ENCODE data around the gene CDK9. TPM values are rescaled to one million over a fixed set of nuclear protein-coding genes. Genes with fewer than 3 reads are reported as not detected.

Gene CDK9
- total RNA-seq, 1 donor from 2014 or later, result 33.4 TPM

- Histone ChIP-seq H3K4me1 (ENCODE audit: control insufficient read depth in 3 of 3, insufficient read depth in 3 of 3, low read length in 3 of 3) (peaks cover 20 to 32% (median 27%) of the 10 kb centered on the region in 3 donors), H3K4me3 (ENCODE audit: low read length in 3 of 3) (peak overlapping the region in 2 of 3 donors; percentile 31 to 49), H3K36me3 (ENCODE audit: control insufficient read depth in 3 of 3, insufficient read depth in 3 of 3, low read length in 3 of 3) (no peaks in the 10 kb centered on the region), H3K27ac (ENCODE audit: low read depth, low read length) (peak overlapping the region; percentile 72), H3K27me3 (ENCODE audit: control insufficient read depth in 3 of 3, insufficient read depth in 3 of 3, low read length in 3 of 3) (peaks cover 5 to 7% (median 6%) of the 10 kb centered on the region in 3 donors), H3K9me3 (ENCODE audit: control insufficient read depth in 3 of 3, low read length in 3 of 3) (no peaks in the 10 kb centered on the region), H3K9ac (ENCODE audit: low read depth in 1 of 3, low read length in 3 of 3) (peak overlapping the region in 1 of 3 donors; percentile 33)
These were observed 24.3 kb upstream of the CDK9 start for GRCh38 chr9:127761491-127761956.

GRCh38 chr9:127762111-127762676 is 23.6 kb upstream of the CDK9 start:
- peaks cover 26 to 37% (median 32%) of the 10 kb centered on the region in 3 donors for H3K4me1 ChIP-seq (ENCODE audit: control insufficient read depth in 3 of 3, insufficient read depth in 3 of 3, low read length in 3 of 3)
- H3K36me3 ChIP-seq (ENCODE audit: control insufficient read depth in 3 of 3, insufficient read depth in 3 of 3, low read length in 3 of 3), result no peaks in the 10 kb centered on the region
- no peaks in the 10 kb centered on the region for H3K9me3 ChIP-seq (ENCODE audit: control insufficient read depth in 3 of 3, low read length in 3 of 3)
- H3K27ac ChIP-seq (ENCODE audit: low read depth, low read length), result peak overlapping the region; percentile 72
- H3K9ac ChIP-seq (ENCODE audit: low read depth in 1 of 3, low read length in 3 of 3), result peak overlapping the region; percentile 10 to 40 (median 23)
- peaks cover 5 to 7% (median 6%) of the 10 kb centered on the region in 3 donors for H3K27me3 ChIP-seq (ENCODE audit: control insufficient read depth in 3 of 3, insufficient read depth in 3 of 3, low read length in 3 of 3)
- peak overlapping the region in 1 of 3 donors; percentile 22 for H3K4me3 ChIP-seq (ENCODE audit: low read length in 3 of 3)

- H3K27ac ChIP-seq (ENCODE audit: low read depth, low read length), result peak overlapping the region; percentile 72
- H3K4me1 ChIP-seq (ENCODE audit: control insufficient read depth in 3 of 3, insufficient read depth in 3 of 3, low read length in 3 of 3), result peaks cover 37 to 49% (median 44%) of the 10 kb centered on the region in 3 donors
- no peak overlapping the region for H3K9ac ChIP-seq (ENCODE audit: low read depth in 1 of 3, low read length in 3 of 3)
- H3K36me3 ChIP-seq (ENCODE audit: control insufficient read depth in 3 of 3, insufficient read depth in 3 of 3, low read length in 3 of 3), result no peaks in the 10 kb centered on the region
- H3K4me3 ChIP-seq (ENCODE audit: low read length in 3 of 3), result no peak overlapping the region
- H3K27me3 ChIP-seq (ENCODE audit: control insufficient read depth in 3 of 3, insufficient read depth in 3 of 3, low read length in 3 of 3), result peaks cover 0 to 7% (median 5%) of the 10 kb centered on the region in 3 donors
- H3K9me3 ChIP-seq (ENCODE audit: control insufficient read depth in 3 of 3, low read length in 3 of 3), result no peaks in the 10 kb centered on the region
These were observed 21.9 kb upstream of the CDK9 start for GRCh38 chr9:127763918-127764384.

- Histone ChIP-seq H3K36me3 (ENCODE audit: control insufficient read depth in 3 of 3, insufficient read depth in 3 of 3, low read length in 3 of 3) (no peaks in the 10 kb centered on the region), H3K4me1 (ENCODE audit: control insufficient read depth in 3 of 3, insufficient read depth in 3 of 3, low read length in 3 of 3) (peaks cover 45 to 56% (median 53%) of the 10 kb centered on the region in 3 donors), H3K9me3 (ENCODE audit: control insufficient read depth in 3 of 3, low read length in 3 of 3) (no peaks in the 10 kb centered on the region), H3K27ac (ENCODE audit: low read depth, low read length) (no peak overlapping the region), H3K9ac (ENCODE audit: low read depth in 1 of 3, low read length in 3 of 3) (no peak overlapping the region), H3K27me3 (ENCODE audit: control insufficient read depth in 3 of 3, insufficient read depth in 3 of 3, low read length in 3 of 3) (peaks cover 0 to 7% (median 5%) of the 10 kb centered on the region in 3 donors), H3K4me3 (ENCODE audit: low read length in 3 of 3) (no peak overlapping the region)
These were observed 20.4 kb upstream of the CDK9 start for GRCh38 chr9:127765418-127765817.

- H3K27me3 ChIP-seq (ENCODE audit: control insufficient read depth in 3 of 3, insufficient read depth in 3 of 3, low read length in 3 of 3), result peaks cover 0 to 5% (median 5%) of the 10 kb centered on the region in 3 donors
- peaks cover 47 to 58% (median 51%) of the 10 kb centered on the region in 3 donors for H3K4me1 ChIP-seq (ENCODE audit: control insufficient read depth in 3 of 3, insufficient read depth in 3 of 3, low read length in 3 of 3)
- H3K9ac ChIP-seq (ENCODE audit: low read depth in 1 of 3, low read length in 3 of 3), result peak overlapping the region in 2 of 3 donors; percentile 19 to 22
- H3K27ac ChIP-seq (ENCODE audit: low read depth, low read length), result peak overlapping the region; percentile 75
- no peaks in the 10 kb centered on the region for H3K9me3 ChIP-seq (ENCODE audit: control insufficient read depth in 3 of 3, low read length in 3 of 3)
- no peak overlapping the region for H3K4me3 ChIP-seq (ENCODE audit: low read length in 3 of 3)
- no peaks in the 10 kb centered on the region for H3K36me3 ChIP-seq (ENCODE audit: control insufficient read depth in 3 of 3, insufficient read depth in 3 of 3, low read length in 3 of 3)
These were observed 18.4 kb upstream of the CDK9 start for GRCh38 chr9:127767410-127767809.

- Histone ChIP-seq H3K36me3 (ENCODE audit: control insufficient read depth in 3 of 3, insufficient read depth in 3 of 3, low read length in 3 of 3) (no peaks in the 10 kb centered on the region), H3K4me3 (ENCODE audit: low read length in 3 of 3) (peak overlapping the region; percentile 20 to 49 (median 38)), H3K27ac (ENCODE audit: low read depth, low read length) (peak overlapping the region; percentile 75), H3K4me1 (ENCODE audit: control insufficient read depth in 3 of 3, insufficient read depth in 3 of 3, low read length in 3 of 3) (peaks cover 42 to 53% (median 46%) of the 10 kb centered on the region in 3 donors), H3K27me3 (ENCODE audit: control insufficient read depth in 3 of 3, insufficient read depth in 3 of 3, low read length in 3 of 3) (peaks cover 0 to 5% (median 3%) of the 10 kb centered on the region in 3 donors), H3K9ac (ENCODE audit: low read depth in 1 of 3, low read length in 3 of 3) (peak overlapping the region; percentile 14 to 45 (median 22)), H3K9me3 (ENCODE audit: control insufficient read depth in 3 of 3, low read length in 3 of 3) (no peaks in the 10 kb centered on the region)
These were observed 17.9 kb upstream of the CDK9 start for GRCh38 chr9:127767909-127768331.

- peaks cover 0 to 5% (median 2%) of the 10 kb centered on the region in 3 donors for H3K27me3 ChIP-seq (ENCODE audit: control insufficient read depth in 3 of 3, insufficient read depth in 3 of 3, low read length in 3 of 3)
- peak overlapping the region; percentile 75 for H3K27ac ChIP-seq (ENCODE audit: low read depth, low read length)
- no peaks in the 10 kb centered on the region for H3K36me3 ChIP-seq (ENCODE audit: control insufficient read depth in 3 of 3, insufficient read depth in 3 of 3, low read length in 3 of 3)
- H3K9me3 ChIP-seq (ENCODE audit: control insufficient read depth in 3 of 3, low read length in 3 of 3), result no peaks in the 10 kb centered on the region
- H3K4me3 ChIP-seq (ENCODE audit: low read length in 3 of 3), result peak overlapping the region in 2 of 3 donors; percentile 20 to 38
- H3K4me1 ChIP-seq (ENCODE audit: control insufficient read depth in 3 of 3, insufficient read depth in 3 of 3, low read length in 3 of 3), result peaks cover 41 to 49% (median 46%) of the 10 kb centered on the region in 3 donors
- H3K9ac ChIP-seq (ENCODE audit: low read depth in 1 of 3, low read length in 3 of 3), result peak overlapping the region in 1 of 3 donors; percentile 14
These were observed 17.1 kb upstream of the CDK9 start for GRCh38 chr9:127768698-127769097.

GRCh38 chr9:127769101-127769500 is 16.7 kb upstream of the CDK9 start:
- H3K9me3 ChIP-seq (ENCODE audit: control insufficient read depth in 3 of 3, low read length in 3 of 3), result no peaks in the 10 kb centered on the region
- peak overlapping the region; percentile 75 for H3K27ac ChIP-seq (ENCODE audit: low read depth, low read length)
- no peak overlapping the region for H3K9ac ChIP-seq (ENCODE audit: low read depth in 1 of 3, low read length in 3 of 3)
- H3K27me3 ChIP-seq (ENCODE audit: control insufficient read depth in 3 of 3, insufficient read depth in 3 of 3, low read length in 3 of 3), result peaks cover 0 to 5% (median 0%) of the 10 kb centered on the region in 3 donors
- H3K4me3 ChIP-seq (ENCODE audit: low read length in 3 of 3), result peak overlapping the region in 1 of 3 donors; percentile 24
- H3K36me3 ChIP-seq (ENCODE audit: control insufficient read depth in 3 of 3, insufficient read depth in 3 of 3, low read length in 3 of 3), result no peaks in the 10 kb centered on the region
- peaks cover 40 to 46% (median 45%) of the 10 kb centered on the region in 3 donors for H3K4me1 ChIP-seq (ENCODE audit: control insufficient read depth in 3 of 3, insufficient read depth in 3 of 3, low read length in 3 of 3)

GRCh38 chr9:127769929-127770582 is 15.8 kb upstream of the CDK9 start:
- H3K4me3 ChIP-seq (ENCODE audit: low read length in 3 of 3), result peak overlapping the region; percentile 69 to 77 (median 74)
- peaks cover 38 to 42% (median 40%) of the 10 kb centered on the region in 3 donors for H3K4me1 ChIP-seq (ENCODE audit: control insufficient read depth in 3 of 3, insufficient read depth in 3 of 3, low read length in 3 of 3)
- no peaks in the 10 kb centered on the region for H3K27me3 ChIP-seq (ENCODE audit: control insufficient read depth in 3 of 3, insufficient read depth in 3 of 3, low read length in 3 of 3)
- peak overlapping the region; percentile 69 for H3K27ac ChIP-seq (ENCODE audit: low read depth, low read length)
- H3K36me3 ChIP-seq (ENCODE audit: control insufficient read depth in 3 of 3, insufficient read depth in 3 of 3, low read length in 3 of 3), result no peaks in the 10 kb centered on the region
- no peaks in the 10 kb centered on the region for H3K9me3 ChIP-seq (ENCODE audit: control insufficient read depth in 3 of 3, low read length in 3 of 3)
- peak overlapping the region; percentile 55 to 74 (median 70) for H3K9ac ChIP-seq (ENCODE audit: low read depth in 1 of 3, low read length in 3 of 3)

GRCh38 chr9:127770583-127770904 is 15.3 kb upstream of the CDK9 start:
- Histone ChIP-seq H3K4me1 (ENCODE audit: control insufficient read depth in 3 of 3, insufficient read depth in 3 of 3, low read length in 3 of 3) (peaks cover 38 to 39% (median 38%) of the 10 kb centered on the region in 3 donors), H3K27me3 (ENCODE audit: control insufficient read depth in 3 of 3, insufficient read depth in 3 of 3, low read length in 3 of 3) (no peaks in the 10 kb centered on the region), H3K9ac (ENCODE audit: low read depth in 1 of 3, low read length in 3 of 3) (peak overlapping the region; percentile 55 to 74 (median 70)), H3K9me3 (ENCODE audit: control insufficient read depth in 3 of 3, low read length in 3 of 3) (no peaks in the 10 kb centered on the region), H3K27ac (ENCODE audit: low read depth, low read length) (peak overlapping the region; percentile 69), H3K4me3 (ENCODE audit: low read length in 3 of 3) (peak overlapping the region; percentile 69 to 77 (median 74)), H3K36me3 (ENCODE audit: control insufficient read depth in 3 of 3, insufficient read depth in 3 of 3, low read length in 3 of 3) (no peaks in the 10 kb centered on the region)
